Sigmoid colon (tissue), 7 donors: ENCODE data around the gene GAMT. TPM values are rescaled to one million over a fixed set of nuclear protein-coding genes. Genes with fewer than 3 reads are reported as not detected.

Source experiments
- DNase-seq: peaks from one replicate; pipeline ENCODE4 v3.0.0-alpha.2; 2019
- H3K27ac ChIP-seq, 4 donors: fragments of 200-600 bp; sonication (generic); one replicate each; pipeline ENCODE4 v1.5.1; 2016 to 2019; ENCODE audit warnings: mild to moderate bottlenecking in 1 of 4
- H3K27me3 ChIP-seq, 3 donors: fragments of 200-600 bp; sonication (generic); one replicate each; pipeline ENCODE4 v1.5.1; 2019; ENCODE audit warnings: mild to moderate bottlenecking in 1 of 3
- H3K36me3 ChIP-seq, 4 donors: fragments of 200-600 bp; sonication (generic); one replicate each; pipeline ENCODE4 v1.5.1; 2016 to 2019
- H3K4me1 ChIP-seq, 4 donors: fragments of 200-600 bp; sonication (generic); one replicate each; pipeline ENCODE4 v1.5.1; 2017 to 2019
- H3K4me3 ChIP-seq, 4 donors: fragments of 200-600 bp; sonication (generic); one replicate each; pipeline ENCODE4 v1.5.1; 2017 to 2019; ENCODE audit warnings: mild to moderate bottlenecking in 2 of 4, moderate library complexity in 1 of 4
- H3K9me3 ChIP-seq, 4 donors: fragments of 200-600 bp in 3 of 4; sonication (generic) in 3 of 4; one replicate each; pipeline versions ENCODE4 v1.5.1 to v1.6.1; 2013 to 2019
- EP300 ChIP-seq, 4 donors: sonication (generic); formaldehyde crosslinking; IDR thresholded peaks; one replicate each; pipeline ENCODE4 v1.6.1; 2017; ENCODE audit warnings: antibody characterized with exemption in 4 of 4
- POLR2A ChIP-seq, 2 donors: fragments of 450-650 bp; IDR thresholded peaks; one replicate each; pipeline ENCODE4 v1.6.1; 2016; ENCODE audit warnings: antibody characterized with exemption in 2 of 2, mild to moderate bottlenecking in 2 of 2, moderate library complexity in 2 of 2
- POLR2AphosphoS5 ChIP-seq, 4 donors: sonication (generic); formaldehyde crosslinking; IDR thresholded peaks; one replicate each; pipeline ENCODE4 v1.6.1; 2017; ENCODE audit warnings: antibody characterized with exemption in 4 of 4
- WGBS, 2 donors: extraction: QIAGEN DNeasy Blood & Tissue Kit; methylation state at CpG; one replicate each; pipeline ENCODE4 v1.1.7; 2013; 5-methylcytosine and 5-hydroxymethylcytosine counted together
- intact Hi-C: fragments of 100-400 bp; cut with DNase I; formaldehyde crosslinking; loops from one replicate; pipeline ENCODE4 v1.15.1; 2023
- polyA plus RNA-seq, 3 donors: library from polyadenylated mRNA; stranded (reverse); fragments of 200-250 nt; gene quantifications; one replicate each; pipeline ENCODE4 v1.2.3, GENCODE V29; 2013
- total RNA-seq, 4 donors: library from RNA; depleted of rRNA; stranded (reverse); fragments of >200 nt; gene quantifications; one replicate each; pipeline ENCODE4 v1.1.0, GENCODE V29; 2016
- TF ChIP-seq, protein P1 (sequence below), 4 experiments: fragments of 450-650 bp in 3 of 4; fragments of 200-600 bp in 1 of 4; IDR thresholded peaks; one replicate each; pipeline ENCODE4 v1.5.1; 2016 to 2019; ENCODE audit warnings: antibody characterized with exemption in 4 of 4, mild to moderate bottlenecking in 3 of 4, moderate library complexity in 2 of 4
- donor health status: healthy with polysubstance abuse.
- donor health status: Bipolar disorder and iron deficiency.
- donor health status: healthy.

The GAMT gene
- total and polyA plus RNA-seq, 7 donors = 1.8 to 16.6 (median 7.8) TPM

DNA sequence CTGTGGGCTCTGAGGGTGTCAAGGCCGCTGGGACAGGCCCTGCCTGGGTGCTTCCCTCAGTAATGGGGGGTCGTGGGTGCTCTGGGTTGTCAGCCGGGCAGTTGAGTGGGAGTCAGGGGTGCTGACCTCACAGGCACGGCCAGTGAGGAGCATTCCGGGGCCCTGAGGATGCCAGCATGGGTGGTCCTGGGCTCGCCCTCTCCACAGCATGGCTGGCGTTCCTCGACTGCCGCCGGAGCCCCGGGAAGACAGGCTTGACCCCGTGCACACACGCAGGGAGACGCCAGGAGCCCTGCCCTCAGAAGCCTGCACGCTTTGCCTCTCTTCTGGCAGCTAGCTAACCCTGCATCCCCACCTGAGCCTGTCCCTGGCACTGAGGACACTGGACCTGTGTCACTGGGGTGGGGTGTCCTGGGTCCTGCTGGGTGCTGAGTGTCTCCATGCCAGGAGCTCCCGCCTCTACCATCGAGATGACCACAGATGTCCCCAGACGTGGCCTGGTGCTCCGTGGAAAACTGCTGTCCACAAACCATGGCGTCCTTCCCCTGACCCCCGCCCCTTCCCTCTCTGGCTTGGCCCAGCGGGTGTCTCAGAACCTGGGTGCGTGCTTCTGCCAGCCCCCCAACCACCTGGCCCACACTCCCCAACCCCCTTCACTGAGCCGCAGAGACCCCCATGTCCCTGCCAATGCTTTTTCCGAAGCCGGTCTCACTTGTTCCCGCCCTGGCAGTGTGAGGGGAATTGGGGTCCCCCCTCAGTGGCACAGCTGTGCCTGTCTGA lies 22.0 kb downstream of the GAMT start:
- WGBS, 2 donors = 82 to 85% methylated on average over 27 of the region's 27 CpGs
- H3K36me3 ChIP-seq = peaks cover 0 to 22% (median 9%) of the 10 kb centered on the region in 4 donors
- TF ChIP-seq, protein P1, sequence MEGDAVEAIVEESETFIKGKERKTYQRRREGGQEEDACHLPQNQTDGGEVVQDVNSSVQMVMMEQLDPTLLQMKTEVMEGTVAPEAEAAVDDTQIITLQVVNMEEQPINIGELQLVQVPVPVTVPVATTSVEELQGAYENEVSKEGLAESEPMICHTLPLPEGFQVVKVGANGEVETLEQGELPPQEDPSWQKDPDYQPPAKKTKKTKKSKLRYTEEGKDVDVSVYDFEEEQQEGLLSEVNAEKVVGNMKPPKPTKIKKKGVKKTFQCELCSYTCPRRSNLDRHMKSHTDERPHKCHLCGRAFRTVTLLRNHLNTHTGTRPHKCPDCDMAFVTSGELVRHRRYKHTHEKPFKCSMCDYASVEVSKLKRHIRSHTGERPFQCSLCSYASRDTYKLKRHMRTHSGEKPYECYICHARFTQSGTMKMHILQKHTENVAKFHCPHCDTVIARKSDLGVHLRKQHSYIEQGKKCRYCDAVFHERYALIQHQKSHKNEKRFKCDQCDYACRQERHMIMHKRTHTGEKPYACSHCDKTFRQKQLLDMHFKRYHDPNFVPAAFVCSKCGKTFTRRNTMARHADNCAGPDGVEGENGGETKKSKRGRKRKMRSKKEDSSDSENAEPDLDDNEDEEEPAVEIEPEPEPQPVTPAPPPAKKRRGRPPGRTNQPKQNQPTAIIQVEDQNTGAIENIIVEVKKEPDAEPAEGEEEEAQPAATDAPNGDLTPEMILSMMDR (IDR thresholded peaks at IDR 0.05) = no peak
- no peak for TF ChIP-seq POLR2AphosphoS5 (IDR thresholded peaks at IDR 0.05)
- TF ChIP-seq POLR2A (IDR thresholded peaks at IDR 0.05) = no peak
- no peak for TF ChIP-seq EP300 (IDR thresholded peaks at IDR 0.05)
- no peak for DNase-seq
- no peaks in the 10 kb centered on the region for H3K27me3 ChIP-seq
- peaks cover 0 to 10% (median 1%) of the 10 kb centered on the region in 4 donors for H3K4me1 ChIP-seq
- H3K9me3 ChIP-seq = no peaks in the 10 kb centered on the region
- no peak overlapping the region for H3K4me3 ChIP-seq
- H3K27ac ChIP-seq = no peak overlapping the region
- intact Hi-C loops = no loop called here

DNA sequence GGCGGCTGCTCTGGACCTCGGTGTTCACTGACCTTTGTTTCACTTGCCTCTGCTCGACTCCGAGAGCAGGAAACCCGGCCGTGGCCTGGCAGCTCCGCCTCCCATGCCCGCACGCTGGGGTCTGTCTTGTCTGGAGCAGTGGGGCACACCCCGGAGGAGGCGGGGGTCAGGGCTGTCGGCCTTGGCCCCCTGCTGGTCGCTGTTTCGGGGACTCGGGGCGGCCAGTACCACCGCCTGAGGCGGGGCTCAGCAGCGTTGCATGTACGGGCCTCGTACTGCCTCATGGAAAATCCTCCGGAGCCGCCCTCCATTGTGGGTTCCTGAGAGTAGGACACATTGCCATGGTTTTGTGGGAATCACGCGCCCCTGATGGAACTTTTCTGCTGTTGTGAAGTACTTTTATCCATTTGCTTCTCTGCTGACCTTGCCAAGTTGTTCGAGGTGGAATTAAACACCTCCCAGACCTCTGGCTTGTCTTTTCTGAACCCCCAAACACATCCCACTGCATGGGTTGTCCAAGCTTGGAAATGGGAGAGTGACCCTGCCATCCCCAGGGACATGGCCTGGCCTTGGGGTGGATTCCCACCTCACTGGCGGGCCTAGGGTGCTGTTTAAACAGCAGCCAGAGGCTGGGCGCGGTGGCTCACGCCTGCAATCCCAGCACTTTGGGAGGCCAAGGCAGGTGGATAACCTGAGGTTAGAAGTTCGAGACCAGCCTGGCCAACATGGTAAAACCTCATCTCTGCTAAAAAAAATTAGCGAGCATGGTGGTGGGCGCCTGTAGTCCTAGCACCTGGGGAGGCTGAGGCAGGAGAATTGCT lies 23.2 kb downstream of the GAMT start:
- Histone ChIP-seq H3K4me1 (peaks cover 0 to 16% (median 6%) of the 10 kb centered on the region in 4 donors), H3K4me3 (no peak overlapping the region), H3K36me3 (peaks cover 2 to 33% (median 10%) of the 10 kb centered on the region in 4 donors), H3K27me3 (no peaks in the 10 kb centered on the region), H3K27ac (no peak overlapping the region), H3K9me3 (no peaks in the 10 kb centered on the region)
- TF ChIP-seq POLR2AphosphoS5 (IDR thresholded peaks at IDR 0.05) = no peak
- TF ChIP-seq, protein P1 (IDR thresholded peaks at IDR 0.05) = no peak
- 86 to 89% methylated on average over 33 of the region's 33 CpGs for WGBS, 2 donors
- intact Hi-C loops = no loop called here
- no peak for DNase-seq

DNA sequence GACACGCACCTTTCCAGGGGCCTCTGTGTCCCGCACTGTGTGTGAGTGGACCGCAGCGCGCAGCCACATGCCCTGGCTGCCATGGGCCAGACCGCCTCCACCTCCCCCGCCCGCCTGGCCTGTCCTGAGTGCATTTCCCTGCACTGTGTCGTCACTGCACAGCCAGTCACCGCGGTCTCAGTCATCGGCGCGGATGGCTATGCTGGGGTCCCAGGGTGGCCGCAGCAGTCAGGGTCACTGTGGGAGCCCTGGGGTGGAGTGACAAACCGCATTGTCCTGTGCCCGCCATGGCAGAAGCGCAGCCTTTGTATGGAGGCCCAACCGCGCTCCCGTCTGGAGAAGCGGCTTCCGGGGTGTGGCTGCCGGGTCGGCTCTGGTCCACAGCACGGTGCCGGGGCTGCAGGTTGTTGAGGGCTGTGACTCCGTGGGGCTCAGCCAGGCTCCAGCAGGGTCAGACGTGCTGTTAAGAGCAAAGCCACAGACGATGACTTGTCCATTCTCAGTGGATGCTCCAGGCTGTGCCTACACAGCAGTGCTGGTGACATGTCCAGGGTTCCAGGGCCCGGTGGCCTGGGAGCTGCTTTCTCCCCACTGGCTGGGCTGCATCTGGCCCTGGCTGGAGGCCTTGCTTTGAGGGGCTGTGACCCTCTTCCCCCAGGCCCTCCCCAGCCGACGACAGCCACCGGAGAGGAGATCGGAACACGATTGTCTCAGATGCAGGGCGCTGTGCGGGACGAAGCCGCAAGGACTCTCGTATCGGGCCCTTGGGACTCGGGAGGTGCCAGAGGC lies 24.0 kb downstream of the GAMT start:
- TF ChIP-seq, protein P1 (IDR thresholded peaks at IDR 0.05) = no peak
- TF ChIP-seq EP300 (IDR thresholded peaks at IDR 0.05) = no peak
- TF ChIP-seq POLR2AphosphoS5 (IDR thresholded peaks at IDR 0.05) = no peak
- TF ChIP-seq POLR2A (IDR thresholded peaks at IDR 0.05) = no peak
- H3K27me3 ChIP-seq = no peaks in the 10 kb centered on the region
- DNase-seq = no peak
- WGBS, 2 donors = 96 to 97% methylated on average over 43 of the region's 43 CpGs
- no peak overlapping the region for H3K4me3 ChIP-seq
- peaks cover 6 to 41% (median 14%) of the 10 kb centered on the region in 4 donors for H3K36me3 ChIP-seq
- intact Hi-C loops = no loop called here
- no peak overlapping the region for H3K27ac ChIP-seq
- peaks cover 0 to 15% (median 10%) of the 10 kb centered on the region in 4 donors for H3K4me1 ChIP-seq
- no peaks in the 10 kb centered on the region for H3K9me3 ChIP-seq

DNA sequence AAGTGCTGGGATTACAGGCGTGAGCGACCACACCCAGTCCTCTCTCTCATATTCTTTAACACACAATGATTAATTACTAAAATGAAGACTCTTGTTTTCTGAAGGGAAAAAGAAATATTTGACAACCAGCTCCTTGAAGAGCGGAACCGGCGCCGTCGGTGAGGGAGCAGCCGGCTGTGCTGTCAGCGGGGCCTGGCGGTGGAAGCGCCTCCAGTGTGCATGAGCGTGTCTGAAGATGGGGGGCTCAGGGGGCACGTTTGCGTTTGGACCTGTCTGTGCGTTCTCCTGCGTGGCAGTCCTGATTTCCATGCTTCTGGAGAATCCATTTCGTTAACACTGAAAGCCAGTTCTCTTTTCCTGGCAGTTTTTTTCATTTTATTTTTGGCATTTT lies 24.9 kb downstream of the GAMT start:
- no peaks in the 10 kb centered on the region for H3K9me3 ChIP-seq
- H3K36me3 ChIP-seq = peaks cover 6 to 46% (median 18%) of the 10 kb centered on the region in 4 donors
- 96 to 97% methylated on average over 17 of the region's 17 CpGs for WGBS, 2 donors
- no peak overlapping the region for H3K27ac ChIP-seq
- peaks cover 0 to 13% (median 10%) of the 10 kb centered on the region in 4 donors for H3K4me1 ChIP-seq
- DNase-seq = no peak
- intact Hi-C loops = no loop called here
- H3K27me3 ChIP-seq = no peaks in the 10 kb centered on the region
- H3K4me3 ChIP-seq = no peak overlapping the region
- TF ChIP-seq, protein P1 (IDR thresholded peaks at IDR 0.05) = no peak
- TF ChIP-seq POLR2AphosphoS5 (IDR thresholded peaks at IDR 0.05) (no peak), EP300 (IDR thresholded peaks at IDR 0.05) (no peak), POLR2A (IDR thresholded peaks at IDR 0.05) (no peak)
